WTC11 (cell line): ENCODE results near the gene TLE5. TPM values are rescaled to one million over a fixed set of nuclear protein-coding genes. Genes with fewer than 3 reads are reported as not detected.

Source experiments
- ATAC-seq: fragments of 200-7000 bp; cut with Tn5 transposase; 2 replicates; pipeline ENCODE4 v1.10.0; 2021; ENCODE audit warnings: mild to moderate bottlenecking, moderate library complexity
- CTCF ChIA-PET: fragments of 300-600 bp; sonication (Branson Sonifier 250); formaldehyde crosslinking; loops from one replicate; lab custom pipeline; 2021; ENCODE audit warnings: antibody characterized with exemption; lab: Charles Lee
- POLR2A ChIA-PET: fragments of 350-600 bp; sonication (Branson Sonifier 250); formaldehyde crosslinking; loops from one replicate; lab custom pipeline; 2021; ENCODE audit warnings: antibody characterized with exemption; lab: Charles Lee
- DNase-seq: peaks from one replicate; pipeline ENCODE4 v3.0.0; 2021; ENCODE audit warnings: low spot score
- H3K27ac Mint-ChIP-seq: 2 replicates; pipeline ENCODE4 v1.8.0; 2021; ENCODE audit warnings: mixed read lengths
- H3K27me3 Mint-ChIP-seq: 2 replicates; pipeline ENCODE4 v1.8.0; 2021; ENCODE audit warnings: low read depth, mild to moderate bottlenecking, moderate library complexity, mixed read lengths
- H3K36me3 Mint-ChIP-seq: 2 replicates; pipeline ENCODE4 v1.8.0; 2021; ENCODE audit warnings: mixed read lengths
- H3K4me1 Mint-ChIP-seq: 2 replicates; pipeline ENCODE4 v1.8.0; 2022; ENCODE audit warnings: mixed read lengths
- H3K4me3 Mint-ChIP-seq: 2 replicates; pipeline ENCODE4 v1.8.0; 2021; ENCODE audit warnings: mild to moderate bottlenecking, moderate library complexity, mixed read lengths
- H3K9me3 Mint-ChIP-seq: 2 replicates; pipeline ENCODE4 v1.8.0; 2021; ENCODE audit warnings: mixed read lengths
- FOXK1 ChIP-seq: sonication (generic); formaldehyde crosslinking; IDR thresholded peaks from 2 replicates; pipeline ENCODE4 v1.8.0; 2022; ENCODE audit warnings: mild to moderate bottlenecking, moderate library complexity, missing genetic modification reagents
- GABPB1 ChIP-seq: sonication (generic); formaldehyde crosslinking; IDR thresholded peaks from 2 replicates; pipeline ENCODE4 v1.8.1; 2023; ENCODE audit warnings: mild to moderate bottlenecking, missing genetic modification reagents
- MYBL2 ChIP-seq: sonication (generic); formaldehyde crosslinking; IDR thresholded peaks from 2 replicates; pipeline ENCODE4 v1.8.1; 2023; ENCODE audit warnings: mild to moderate bottlenecking, moderate library complexity, missing genetic modification reagents
- OVOL2 ChIP-seq: fragments of 250-450 bp; sonication (Bioruptor Pico); IDR thresholded peaks from 2 replicates; pipeline ENCODE4 v1.9.0; 2021; ENCODE audit warnings: mild to moderate bottlenecking, borderline replicate concordance
- SMAD3 ChIP-seq: sonication (generic); formaldehyde crosslinking; IDR thresholded peaks from 2 replicates; pipeline ENCODE4 v1.8.0; 2022; ENCODE audit warnings: missing genetic modification reagents, mild to moderate bottlenecking, borderline replicate concordance
- SP1 ChIP-seq: sonication (generic); formaldehyde crosslinking; conservative IDR thresholded peaks from 2 replicates; pipeline ENCODE4 v1.8.1; 2022; ENCODE audit warnings: missing genetic modification reagents
- TP53 ChIP-seq: sonication (generic); formaldehyde crosslinking; IDR thresholded peaks from 2 replicates; pipeline ENCODE4 v1.8.1; 2023; ENCODE audit warnings: mild to moderate bottlenecking, missing genetic modification reagents
- ZNF232 ChIP-seq: sonication (generic); formaldehyde crosslinking; IDR thresholded peaks from 2 replicates; pipeline ENCODE4 v1.8.0; 2022; ENCODE audit warnings: mild to moderate bottlenecking, missing genetic modification reagents
- total RNA-seq: library from RNA; stranded (reverse); gene quantifications from 3 replicates; pipeline ENCODE4 v1.2.3, GENCODE V29; 2021
- TF ChIP-seq, protein P1 (sequence below): sonication (generic); formaldehyde crosslinking; IDR thresholded peaks from 2 replicates; pipeline ENCODE4 v1.8.0; 2023; ENCODE audit warnings: missing genetic modification reagents, mild to moderate bottlenecking, borderline replicate concordance
- TF ChIP-seq, protein P2 (sequence below): fragments of 250-450 bp; sonication (Bioruptor Pico); IDR thresholded peaks from 2 replicates; pipeline ENCODE4 v1.8.0; 2021; ENCODE audit warnings: mild to moderate bottlenecking
- TF ChIP-seq, protein P3 (sequence below): sonication (generic); formaldehyde crosslinking; IDR thresholded peaks from 2 replicates; pipeline ENCODE4 v1.8.1; 2022; ENCODE audit warnings: mild to moderate bottlenecking, missing genetic modification reagents, moderate library complexity, borderline replicate concordance
- TF ChIP-seq, protein P4 (sequence below): sonication (generic); formaldehyde crosslinking; IDR thresholded peaks from 2 replicates; pipeline ENCODE4 v1.8.1; 2023; ENCODE audit warnings: mild to moderate bottlenecking, missing genetic modification reagents, moderate library complexity
- TF ChIP-seq, protein P5 (sequence below): sonication (generic); formaldehyde crosslinking; IDR thresholded peaks from 2 replicates; pipeline ENCODE4 v1.8.1; 2023; ENCODE audit warnings: mild to moderate bottlenecking, missing genetic modification reagents, moderate library complexity
- TF ChIP-seq, protein P6 (sequence below): fragments of 250-450 bp; sonication (Bioruptor Pico); IDR thresholded peaks from 2 replicates; pipeline ENCODE4 v1.9.0; 2021; ENCODE audit warnings: mild to moderate bottlenecking

The TLE5 gene
- total RNA-seq, 1 experiment from 2014 or later = 246 TPM

DNA sequence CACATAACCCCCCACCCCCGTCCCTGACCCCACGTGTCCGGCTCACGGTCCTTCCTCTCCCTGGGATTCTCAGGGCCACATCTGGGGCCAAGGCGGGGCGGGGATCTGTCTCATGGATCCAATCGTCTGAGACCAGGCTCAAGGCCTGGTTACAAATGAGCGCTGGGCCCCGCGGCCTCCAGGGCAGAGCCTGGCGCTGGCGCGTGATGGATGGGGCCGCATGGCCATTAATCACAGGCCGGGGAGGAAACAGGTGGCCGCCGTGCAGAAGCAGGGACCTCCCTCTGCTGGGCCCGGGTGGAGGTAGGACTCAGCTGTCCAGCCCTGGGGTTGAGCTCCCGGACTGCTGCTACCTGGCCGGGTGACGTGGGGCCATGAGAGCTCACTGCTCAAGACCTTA lies 5.8 kb upstream of the TLE5 start (continued):
- TF ChIP-seq, protein P1, sequence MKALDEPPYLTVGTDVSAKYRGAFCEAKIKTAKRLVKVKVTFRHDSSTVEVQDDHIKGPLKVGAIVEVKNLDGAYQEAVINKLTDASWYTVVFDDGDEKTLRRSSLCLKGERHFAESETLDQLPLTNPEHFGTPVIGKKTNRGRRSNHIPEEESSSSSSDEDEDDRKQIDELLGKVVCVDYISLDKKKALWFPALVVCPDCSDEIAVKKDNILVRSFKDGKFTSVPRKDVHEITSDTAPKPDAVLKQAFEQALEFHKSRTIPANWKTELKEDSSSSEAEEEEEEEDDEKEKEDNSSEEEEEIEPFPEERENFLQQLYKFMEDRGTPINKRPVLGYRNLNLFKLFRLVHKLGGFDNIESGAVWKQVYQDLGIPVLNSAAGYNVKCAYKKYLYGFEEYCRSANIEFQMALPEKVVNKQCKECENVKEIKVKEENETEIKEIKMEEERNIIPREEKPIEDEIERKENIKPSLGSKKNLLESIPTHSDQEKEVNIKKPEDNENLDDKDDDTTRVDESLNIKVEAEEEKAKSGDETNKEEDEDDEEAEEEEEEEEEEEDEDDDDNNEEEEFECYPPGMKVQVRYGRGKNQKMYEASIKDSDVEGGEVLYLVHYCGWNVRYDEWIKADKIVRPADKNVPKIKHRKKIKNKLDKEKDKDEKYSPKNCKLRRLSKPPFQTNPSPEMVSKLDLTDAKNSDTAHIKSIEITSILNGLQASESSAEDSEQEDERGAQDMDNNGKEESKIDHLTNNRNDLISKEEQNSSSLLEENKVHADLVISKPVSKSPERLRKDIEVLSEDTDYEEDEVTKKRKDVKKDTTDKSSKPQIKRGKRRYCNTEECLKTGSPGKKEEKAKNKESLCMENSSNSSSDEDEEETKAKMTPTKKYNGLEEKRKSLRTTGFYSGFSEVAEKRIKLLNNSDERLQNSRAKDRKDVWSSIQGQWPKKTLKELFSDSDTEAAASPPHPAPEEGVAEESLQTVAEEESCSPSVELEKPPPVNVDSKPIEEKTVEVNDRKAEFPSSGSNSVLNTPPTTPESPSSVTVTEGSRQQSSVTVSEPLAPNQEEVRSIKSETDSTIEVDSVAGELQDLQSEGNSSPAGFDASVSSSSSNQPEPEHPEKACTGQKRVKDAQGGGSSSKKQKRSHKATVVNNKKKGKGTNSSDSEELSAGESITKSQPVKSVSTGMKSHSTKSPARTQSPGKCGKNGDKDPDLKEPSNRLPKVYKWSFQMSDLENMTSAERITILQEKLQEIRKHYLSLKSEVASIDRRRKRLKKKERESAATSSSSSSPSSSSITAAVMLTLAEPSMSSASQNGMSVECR (CRISPR knock-in tag) = no peak
- no peak for TF ChIP-seq TP53
- no peak for TF ChIP-seq ZNF232 (CRISPR knock-in tag)
- no peak for TF ChIP-seq FOXK1 (CRISPR knock-in tag)

DNA sequence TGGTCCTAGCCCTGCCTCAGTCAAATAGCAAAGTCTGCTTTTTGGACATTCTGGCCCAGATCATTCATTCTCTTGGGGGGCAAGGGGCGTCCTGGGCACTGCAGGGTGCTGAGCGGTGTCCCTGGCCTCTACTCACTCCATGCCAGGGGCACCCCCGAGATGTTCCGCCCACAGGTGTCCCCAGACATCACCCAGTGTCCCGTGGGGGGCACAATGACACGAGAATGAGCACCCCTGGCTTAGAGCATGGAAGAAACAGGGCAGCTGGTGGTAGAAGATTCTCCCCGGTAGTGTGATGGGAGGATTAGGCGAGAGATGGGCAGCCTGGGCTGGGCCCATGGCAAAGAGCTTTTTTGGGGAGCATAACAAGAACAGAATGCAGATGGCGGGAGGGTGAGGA lies 5.3 kb upstream of the TLE5 start:
- CTCF ChIA-PET = interaction anchor here (2.1 kb wide), 1 partner anchor 37 kb away, joined by 9 read pairs; no protein-coding TSS in a partner anchor
- Mint-ChIP-seq H3K4me1 (peaks cover 7% of the 10 kb centered on the region; the same call in 1 of the 2 replicates), H3K36me3 (no peaks in the 10 kb centered on the region), H3K27ac (no peak overlapping the region), H3K9me3 (no peaks in the 10 kb centered on the region), H3K4me3 (no peak overlapping the region), H3K27me3 (no peaks in the 10 kb centered on the region)
- TF ChIP-seq, protein P2, sequence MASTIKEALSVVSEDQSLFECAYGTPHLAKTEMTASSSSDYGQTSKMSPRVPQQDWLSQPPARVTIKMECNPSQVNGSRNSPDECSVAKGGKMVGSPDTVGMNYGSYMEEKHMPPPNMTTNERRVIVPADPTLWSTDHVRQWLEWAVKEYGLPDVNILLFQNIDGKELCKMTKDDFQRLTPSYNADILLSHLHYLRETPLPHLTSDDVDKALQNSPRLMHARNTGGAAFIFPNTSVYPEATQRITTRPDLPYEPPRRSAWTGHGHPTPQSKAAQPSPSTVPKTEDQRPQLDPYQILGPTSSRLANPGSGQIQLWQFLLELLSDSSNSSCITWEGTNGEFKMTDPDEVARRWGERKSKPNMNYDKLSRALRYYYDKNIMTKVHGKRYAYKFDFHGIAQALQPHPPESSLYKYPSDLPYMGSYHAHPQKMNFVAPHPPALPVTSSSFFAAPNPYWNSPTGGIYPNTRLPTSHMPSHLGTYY = no peak
- TF ChIP-seq, protein P3, sequence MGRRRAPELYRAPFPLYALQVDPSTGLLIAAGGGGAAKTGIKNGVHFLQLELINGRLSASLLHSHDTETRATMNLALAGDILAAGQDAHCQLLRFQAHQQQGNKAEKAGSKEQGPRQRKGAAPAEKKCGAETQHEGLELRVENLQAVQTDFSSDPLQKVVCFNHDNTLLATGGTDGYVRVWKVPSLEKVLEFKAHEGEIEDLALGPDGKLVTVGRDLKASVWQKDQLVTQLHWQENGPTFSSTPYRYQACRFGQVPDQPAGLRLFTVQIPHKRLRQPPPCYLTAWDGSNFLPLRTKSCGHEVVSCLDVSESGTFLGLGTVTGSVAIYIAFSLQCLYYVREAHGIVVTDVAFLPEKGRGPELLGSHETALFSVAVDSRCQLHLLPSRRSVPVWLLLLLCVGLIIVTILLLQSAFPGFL (CRISPR knock-in tag) = no peak
- TF ChIP-seq, protein P4, sequence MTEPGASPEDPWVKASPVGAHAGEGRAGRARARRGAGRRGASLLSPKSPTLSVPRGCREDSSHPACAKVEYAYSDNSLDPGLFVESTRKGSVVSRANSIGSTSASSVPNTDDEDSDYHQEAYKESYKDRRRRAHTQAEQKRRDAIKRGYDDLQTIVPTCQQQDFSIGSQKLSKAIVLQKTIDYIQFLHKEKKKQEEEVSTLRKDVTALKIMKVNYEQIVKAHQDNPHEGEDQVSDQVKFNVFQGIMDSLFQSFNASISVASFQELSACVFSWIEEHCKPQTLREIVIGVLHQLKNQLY (CRISPR knock-in tag) = no peak
- no peak for TF ChIP-seq SP1 (CRISPR knock-in tag)
- TF ChIP-seq MYBL2 (CRISPR knock-in tag) = no peak
- TF ChIP-seq, protein P5, sequence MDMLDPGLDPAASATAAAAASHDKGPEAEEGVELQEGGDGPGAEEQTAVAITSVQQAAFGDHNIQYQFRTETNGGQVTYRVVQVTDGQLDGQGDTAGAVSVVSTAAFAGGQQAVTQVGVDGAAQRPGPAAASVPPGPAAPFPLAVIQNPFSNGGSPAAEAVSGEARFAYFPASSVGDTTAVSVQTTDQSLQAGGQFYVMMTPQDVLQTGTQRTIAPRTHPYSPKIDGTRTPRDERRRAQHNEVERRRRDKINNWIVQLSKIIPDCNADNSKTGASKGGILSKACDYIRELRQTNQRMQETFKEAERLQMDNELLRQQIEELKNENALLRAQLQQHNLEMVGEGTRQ = no peak
- TF ChIP-seq, protein P6, sequence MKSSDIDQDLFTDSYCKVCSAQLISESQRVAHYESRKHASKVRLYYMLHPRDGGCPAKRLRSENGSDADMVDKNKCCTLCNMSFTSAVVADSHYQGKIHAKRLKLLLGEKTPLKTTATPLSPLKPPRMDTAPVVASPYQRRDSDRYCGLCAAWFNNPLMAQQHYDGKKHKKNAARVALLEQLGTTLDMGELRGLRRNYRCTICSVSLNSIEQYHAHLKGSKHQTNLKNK (CRISPR knock-in tag) = no peak
- no peak for TF ChIP-seq OVOL2 (CRISPR knock-in tag)
- DNase-seq (no peak), ATAC-seq (no peak)
- POLR2A ChIA-PET = interaction anchor here (0.6 to 1.0 kb wide), 2 partner anchors 10 to 32 kb away, joined by 3 to 7 read pairs; no protein-coding TSS in a partner anchor

DNA sequence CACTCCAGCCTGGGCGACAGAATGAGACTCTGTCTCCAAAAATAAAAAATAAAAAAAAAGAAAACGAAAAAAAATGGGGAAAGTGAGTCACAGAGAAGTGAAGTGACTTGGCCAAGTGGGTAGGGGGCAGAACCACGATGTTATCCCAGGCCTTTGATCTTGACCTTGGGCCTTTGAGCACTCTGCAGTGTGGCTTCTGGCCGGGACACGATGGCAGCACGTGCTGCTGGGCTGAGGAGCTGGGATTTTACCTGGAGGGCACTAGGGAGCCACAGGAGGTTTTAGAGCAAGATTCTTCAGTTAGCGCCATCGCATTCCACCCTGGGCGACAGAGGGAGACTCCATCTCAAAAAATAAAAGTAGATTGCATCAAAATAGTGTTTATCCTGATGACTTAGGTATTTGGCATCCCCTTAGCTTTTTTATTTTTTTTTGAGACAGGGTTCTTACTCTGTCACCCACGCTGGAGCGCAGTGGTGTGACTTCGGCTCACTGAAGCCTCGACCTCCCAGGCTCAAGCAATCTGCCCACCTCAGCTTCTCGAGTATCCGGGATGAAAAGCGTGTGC lies 4.3 kb upstream of the TLE5 start:
- TF ChIP-seq SMAD3 (CRISPR knock-in tag) = no peak
- TF ChIP-seq GABPB1 = peak; percentile 16; the same call in 1 of the 2 replicates
- DNase-seq (no peak), ATAC-seq (no peak)
- CTCF ChIA-PET = interaction anchor here (0.7 kb wide), 1 partner anchor 96 kb away, joined by 3 read pairs; no protein-coding TSS in a partner anchor
- no peak overlapping the region for H3K27ac Mint-ChIP-seq
- H3K4me3 Mint-ChIP-seq = no peak overlapping the region
- no peaks in the 10 kb centered on the region for H3K36me3 Mint-ChIP-seq
- H3K4me1 Mint-ChIP-seq = peaks cover 7% of the 10 kb centered on the region; the same call in 1 of the 2 replicates
- POLR2A ChIA-PET = no interaction called here
- H3K9me3 Mint-ChIP-seq = no peaks in the 10 kb centered on the region
- H3K27me3 Mint-ChIP-seq = no peaks in the 10 kb centered on the region
